Gastrocnemius medialis (tissue), 4 donors: ENCODE data around the gene ASB2.

Experiments
- POLR2A ChIP-seq, 2 donors: fragments of 450-650 bp; IDR thresholded peaks; one replicate each; pipeline ENCODE4 v1.6.1; 2017; ENCODE audit warnings: antibody characterized with exemption in 2 of 2, mild to moderate bottlenecking in 2 of 2, moderate library complexity in 2 of 2
- TF ChIP-seq, protein P1 (sequence below), 5 experiments: fragments of 450-650 bp in 3 of 5; fragments of 200-600 bp in 2 of 5; sonication (generic) in 2 of 5; IDR thresholded peaks in 4 of 5; conservative IDR thresholded peaks in 1 of 5; 1 replicate in 4 of 5; 2 replicates in 1 of 5; pipeline ENCODE4 v1.5.1; 2016 to 2019; ENCODE audit warnings: antibody characterized with exemption in 5 of 5, mild to moderate bottlenecking in 3 of 5, moderate library complexity in 3 of 5

DNA sequence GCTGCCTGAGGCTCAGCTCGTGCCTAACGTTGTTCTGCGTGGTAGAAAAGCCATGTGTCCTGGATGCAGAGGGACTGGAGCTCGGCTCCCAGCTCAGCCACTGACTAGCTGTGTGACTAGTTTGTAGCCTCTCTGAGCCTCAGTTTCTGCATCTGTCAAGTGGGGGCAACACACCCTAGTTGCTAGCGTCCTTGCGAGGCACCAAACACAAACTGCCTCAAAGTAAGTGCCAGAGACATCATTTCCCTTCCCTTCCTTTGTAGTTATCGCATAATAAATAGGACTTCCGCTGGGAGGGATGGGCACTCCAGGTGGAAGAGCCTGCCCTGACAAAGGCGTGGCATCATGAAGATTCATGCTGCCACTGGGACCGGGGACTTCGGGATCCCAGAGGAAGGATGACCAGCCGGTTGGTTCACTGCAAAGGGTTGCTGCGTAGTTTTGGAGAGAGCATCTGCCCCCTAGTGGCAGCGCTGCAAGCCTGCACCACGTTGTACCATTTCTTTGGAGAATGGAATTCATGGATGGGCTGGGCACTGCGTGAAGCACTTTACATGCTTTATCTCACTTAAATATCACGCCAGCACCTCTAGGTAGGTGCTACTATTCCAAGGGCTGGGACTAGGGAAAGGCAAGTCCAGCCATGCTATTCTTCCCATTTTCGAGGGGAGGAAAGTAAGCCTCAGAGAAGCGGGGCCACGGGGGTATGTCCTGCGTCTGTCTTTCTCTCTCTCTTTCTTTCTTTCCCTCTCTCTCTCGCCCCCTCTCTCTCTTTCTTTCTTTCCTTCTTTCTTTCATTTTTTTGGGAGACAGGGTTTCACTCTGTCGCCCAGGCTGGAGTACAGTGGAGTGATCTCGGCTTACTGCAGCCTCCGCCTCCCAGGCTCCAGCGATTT is 25.4 kb upstream of the ASB2 start:
- TF ChIP-seq, protein P1, sequence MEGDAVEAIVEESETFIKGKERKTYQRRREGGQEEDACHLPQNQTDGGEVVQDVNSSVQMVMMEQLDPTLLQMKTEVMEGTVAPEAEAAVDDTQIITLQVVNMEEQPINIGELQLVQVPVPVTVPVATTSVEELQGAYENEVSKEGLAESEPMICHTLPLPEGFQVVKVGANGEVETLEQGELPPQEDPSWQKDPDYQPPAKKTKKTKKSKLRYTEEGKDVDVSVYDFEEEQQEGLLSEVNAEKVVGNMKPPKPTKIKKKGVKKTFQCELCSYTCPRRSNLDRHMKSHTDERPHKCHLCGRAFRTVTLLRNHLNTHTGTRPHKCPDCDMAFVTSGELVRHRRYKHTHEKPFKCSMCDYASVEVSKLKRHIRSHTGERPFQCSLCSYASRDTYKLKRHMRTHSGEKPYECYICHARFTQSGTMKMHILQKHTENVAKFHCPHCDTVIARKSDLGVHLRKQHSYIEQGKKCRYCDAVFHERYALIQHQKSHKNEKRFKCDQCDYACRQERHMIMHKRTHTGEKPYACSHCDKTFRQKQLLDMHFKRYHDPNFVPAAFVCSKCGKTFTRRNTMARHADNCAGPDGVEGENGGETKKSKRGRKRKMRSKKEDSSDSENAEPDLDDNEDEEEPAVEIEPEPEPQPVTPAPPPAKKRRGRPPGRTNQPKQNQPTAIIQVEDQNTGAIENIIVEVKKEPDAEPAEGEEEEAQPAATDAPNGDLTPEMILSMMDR (IDR thresholded peaks at IDR 0.05 in 4 of 5, conservative IDR thresholded peaks at IDR 0.05 in 1 of 5) = peak; percentile 89 to 97 (median 96)
- no peak for TF ChIP-seq POLR2A (IDR thresholded peaks at IDR 0.05)
